LNCaP clone FGC (cell line): ENCODE measurements around the gene PIK3IP1.

Experiments used
- DNase-seq: peaks from one replicate; pipeline ENCODE4 v3.0.0-alpha.2; 2011; ENCODE audit warnings: low read depth
- H3K4me3 ChIP-seq: 2 replicates; pipeline ENCODE4 v1.5.1; 2011; ENCODE audit warnings: mild to moderate bottlenecking, low read depth, low read length, control low read depth
- TF ChIP-seq, protein P1 (sequence below): IDR thresholded peaks from 2 replicates; pipeline ENCODE4 v1.5.1; 2012; ENCODE audit warnings: mild to moderate bottlenecking; ENCODE audit not compliant: control insufficient read depth, insufficient read depth; ENCODE audit errors: extremely low read depth

The PIK3IP1 gene

GRCh38 chr22:31263896-31264640 lies 28.2 kb downstream of the PIK3IP1 start:
- no peak for DNase-seq
- H3K4me3 ChIP-seq: no peak overlapping the region
- TF ChIP-seq, protein P1, sequence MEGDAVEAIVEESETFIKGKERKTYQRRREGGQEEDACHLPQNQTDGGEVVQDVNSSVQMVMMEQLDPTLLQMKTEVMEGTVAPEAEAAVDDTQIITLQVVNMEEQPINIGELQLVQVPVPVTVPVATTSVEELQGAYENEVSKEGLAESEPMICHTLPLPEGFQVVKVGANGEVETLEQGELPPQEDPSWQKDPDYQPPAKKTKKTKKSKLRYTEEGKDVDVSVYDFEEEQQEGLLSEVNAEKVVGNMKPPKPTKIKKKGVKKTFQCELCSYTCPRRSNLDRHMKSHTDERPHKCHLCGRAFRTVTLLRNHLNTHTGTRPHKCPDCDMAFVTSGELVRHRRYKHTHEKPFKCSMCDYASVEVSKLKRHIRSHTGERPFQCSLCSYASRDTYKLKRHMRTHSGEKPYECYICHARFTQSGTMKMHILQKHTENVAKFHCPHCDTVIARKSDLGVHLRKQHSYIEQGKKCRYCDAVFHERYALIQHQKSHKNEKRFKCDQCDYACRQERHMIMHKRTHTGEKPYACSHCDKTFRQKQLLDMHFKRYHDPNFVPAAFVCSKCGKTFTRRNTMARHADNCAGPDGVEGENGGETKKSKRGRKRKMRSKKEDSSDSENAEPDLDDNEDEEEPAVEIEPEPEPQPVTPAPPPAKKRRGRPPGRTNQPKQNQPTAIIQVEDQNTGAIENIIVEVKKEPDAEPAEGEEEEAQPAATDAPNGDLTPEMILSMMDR: no peak

GRCh38 chr22:31262312-31263133 lies 29.8 kb downstream of the PIK3IP1 start:
- TF ChIP-seq, protein P1: no peak
- no peak for DNase-seq
- no peak overlapping the region for H3K4me3 ChIP-seq

DNA sequence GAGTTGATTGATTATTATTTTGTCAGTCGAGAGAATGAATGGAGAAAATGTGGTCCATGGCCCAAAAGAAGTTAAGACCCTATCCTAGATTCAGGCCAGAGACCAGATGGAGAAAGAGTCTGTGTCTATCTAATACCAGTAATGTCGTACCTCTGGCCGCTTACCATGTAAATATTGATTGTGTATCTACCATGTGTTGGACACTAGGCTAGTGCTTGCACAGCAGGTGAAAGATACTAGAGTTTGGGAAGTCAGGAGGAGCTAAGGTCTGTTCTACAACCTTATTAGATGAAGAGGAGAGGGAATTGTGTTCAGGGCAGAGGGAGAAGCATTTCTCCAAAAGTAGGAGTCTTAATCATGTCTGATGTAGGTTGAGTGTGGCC lies 31.8 kb downstream of the PIK3IP1 start:
- no peak overlapping the region for H3K4me3 ChIP-seq
- TF ChIP-seq, protein P1: no peak
- peak; percentile 41 for DNase-seq

- TF ChIP-seq, protein P1: no peak
- H3K4me3 ChIP-seq: no peak overlapping the region
- peak; percentile 62 for DNase-seq
These were observed 32.4 kb downstream of the PIK3IP1 start for GRCh38 chr22:31259798-31260473.

- TF ChIP-seq, protein P1: peak; percentile 41
- DNase-seq: peak; percentile 99
- H3K4me3 ChIP-seq: no peak overlapping the region
These were observed 38.3 kb downstream of the PIK3IP1 start for GRCh38 chr22:31253949-31254348.

DNA sequence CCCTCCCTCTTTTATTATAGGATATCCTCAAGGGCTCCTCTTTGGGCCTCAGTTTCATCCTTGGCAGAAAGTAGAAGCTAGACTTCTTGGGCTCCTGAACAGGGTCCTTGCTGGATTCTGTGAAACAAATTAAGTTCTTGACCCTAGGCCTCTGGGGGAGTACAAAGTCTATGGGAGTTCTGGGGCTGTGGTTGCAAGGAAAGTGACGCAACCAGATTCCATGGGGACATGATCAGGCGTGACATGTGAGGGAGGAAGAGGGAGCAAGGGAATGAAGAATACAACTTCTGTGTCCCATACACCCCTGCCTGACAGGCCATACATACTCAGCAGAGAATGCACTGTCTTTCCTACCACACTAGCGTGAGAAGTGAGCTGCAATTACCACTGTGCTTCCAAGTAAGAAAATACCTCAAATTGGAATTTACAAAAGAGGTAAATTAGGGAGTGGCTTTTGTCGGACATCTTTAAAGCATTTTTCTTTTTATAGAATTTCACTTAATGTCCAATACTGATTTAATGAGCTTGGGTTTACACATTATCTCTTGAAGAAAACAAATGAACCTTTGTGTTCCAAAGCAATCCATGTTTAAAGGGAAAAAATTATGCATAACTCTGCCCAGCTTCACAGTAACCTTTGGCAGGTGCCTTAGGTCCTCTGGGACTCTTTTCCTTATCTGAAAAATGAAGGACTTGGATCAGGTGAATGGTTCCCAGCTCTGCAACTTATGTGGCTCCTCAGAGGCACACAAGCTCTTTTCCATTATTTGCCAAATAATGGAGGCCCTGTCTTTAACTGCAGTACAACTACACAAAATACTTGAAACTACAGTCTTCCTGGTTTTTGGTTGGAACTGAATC lies 41.3 kb downstream of the PIK3IP1 start:
- no peak for DNase-seq
- TF ChIP-seq, protein P1: no peak
- no peak overlapping the region for H3K4me3 ChIP-seq
